ENCODE data around the gene AMN. TPM values are rescaled to one million over a fixed set of nuclear protein-coding genes. Genes with fewer than 3 reads are reported as not detected.
"Not testable (repeated sequence)": the region's sequence is repeated elsewhere in the genome, so short reads cannot be mapped to it uniquely, and the experiment has no call there.

Gene AMN
- total RNA-seq, 1 donor from 2014 or later: 0.06 TPM

DNA sequence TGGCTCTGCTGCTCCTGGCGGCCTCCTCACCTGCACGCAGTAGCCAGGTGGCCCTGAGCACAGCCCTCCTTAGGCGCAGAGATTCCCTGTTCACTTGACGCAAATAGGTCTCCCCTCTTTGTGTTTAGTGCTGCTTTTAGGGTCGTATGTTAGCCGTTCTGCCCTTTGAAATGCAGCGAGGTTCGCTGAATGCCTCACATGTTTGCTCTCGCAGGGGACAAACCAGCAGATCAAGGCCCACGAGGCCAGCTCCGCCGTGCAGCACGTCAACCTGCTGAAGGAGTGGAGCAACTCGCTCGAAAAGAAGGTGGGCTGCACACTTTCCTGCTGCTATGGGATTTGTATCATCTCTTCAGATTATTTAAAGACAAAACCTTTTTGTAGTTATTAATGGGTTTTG lies 31.4 kb upstream of the AMN start:
- DNase-seq (ENCODE audit: low read depth): no peak
- TF ChIP-seq, protein P1, sequence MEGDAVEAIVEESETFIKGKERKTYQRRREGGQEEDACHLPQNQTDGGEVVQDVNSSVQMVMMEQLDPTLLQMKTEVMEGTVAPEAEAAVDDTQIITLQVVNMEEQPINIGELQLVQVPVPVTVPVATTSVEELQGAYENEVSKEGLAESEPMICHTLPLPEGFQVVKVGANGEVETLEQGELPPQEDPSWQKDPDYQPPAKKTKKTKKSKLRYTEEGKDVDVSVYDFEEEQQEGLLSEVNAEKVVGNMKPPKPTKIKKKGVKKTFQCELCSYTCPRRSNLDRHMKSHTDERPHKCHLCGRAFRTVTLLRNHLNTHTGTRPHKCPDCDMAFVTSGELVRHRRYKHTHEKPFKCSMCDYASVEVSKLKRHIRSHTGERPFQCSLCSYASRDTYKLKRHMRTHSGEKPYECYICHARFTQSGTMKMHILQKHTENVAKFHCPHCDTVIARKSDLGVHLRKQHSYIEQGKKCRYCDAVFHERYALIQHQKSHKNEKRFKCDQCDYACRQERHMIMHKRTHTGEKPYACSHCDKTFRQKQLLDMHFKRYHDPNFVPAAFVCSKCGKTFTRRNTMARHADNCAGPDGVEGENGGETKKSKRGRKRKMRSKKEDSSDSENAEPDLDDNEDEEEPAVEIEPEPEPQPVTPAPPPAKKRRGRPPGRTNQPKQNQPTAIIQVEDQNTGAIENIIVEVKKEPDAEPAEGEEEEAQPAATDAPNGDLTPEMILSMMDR (conservative IDR thresholded peaks at IDR 0.05; ENCODE audit: low read depth, low read length): no peak
- no peak overlapping the region for H3K4me3 ChIP-seq (ENCODE audit: low read depth, low read length)

DNA sequence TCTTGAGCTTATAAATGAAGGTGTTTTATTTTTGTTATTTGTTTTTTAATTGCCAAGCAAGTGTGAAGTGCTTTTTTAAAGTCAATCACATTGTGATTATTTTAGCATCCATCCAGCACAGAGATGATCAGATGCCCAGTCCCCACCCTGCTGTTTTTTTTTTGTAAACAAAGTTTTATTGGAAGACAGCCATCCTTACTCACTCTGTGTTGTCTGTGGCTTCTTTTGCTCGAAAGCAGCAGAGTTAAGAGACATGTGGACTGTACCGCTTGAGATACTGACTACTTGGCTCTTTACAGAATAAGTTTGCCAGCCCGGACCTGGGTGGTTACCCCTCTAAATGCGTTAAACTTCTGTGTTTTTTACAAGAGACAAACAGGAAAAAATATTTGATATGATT lies 30.9 kb upstream of the AMN start:
- DNase-seq (ENCODE audit: low read depth): no peak
- no peak overlapping the region for H3K4me3 ChIP-seq (ENCODE audit: low read depth, low read length)
- TF ChIP-seq, protein P1 (conservative IDR thresholded peaks at IDR 0.05; ENCODE audit: low read depth, low read length): no peak

DNA sequence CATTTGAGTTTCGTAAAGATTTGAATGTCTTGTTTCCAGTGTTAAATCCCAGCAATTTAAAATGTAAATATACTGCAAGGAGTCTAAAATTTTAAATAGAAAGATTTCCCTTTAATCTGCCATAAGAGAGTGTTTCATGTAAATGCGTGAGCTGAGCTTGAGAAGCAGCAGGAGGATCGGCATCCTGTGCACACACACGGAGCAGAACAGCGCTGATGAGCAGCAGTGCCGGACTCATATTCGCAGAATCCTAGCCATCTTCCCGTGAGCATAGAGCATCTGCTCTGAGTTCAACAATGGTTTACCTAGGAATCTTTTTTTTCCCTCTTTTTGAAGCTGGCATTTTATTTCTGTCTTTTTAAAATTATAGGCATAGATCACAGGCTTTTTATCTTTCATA lies 29.8 kb upstream of the AMN start:
- H3K4me3 ChIP-seq (ENCODE audit: low read depth, low read length): no peak overlapping the region
- no peak for DNase-seq (ENCODE audit: low read depth)
- TF ChIP-seq, protein P1 (conservative IDR thresholded peaks at IDR 0.05; ENCODE audit: low read depth, low read length): no peak

DNA sequence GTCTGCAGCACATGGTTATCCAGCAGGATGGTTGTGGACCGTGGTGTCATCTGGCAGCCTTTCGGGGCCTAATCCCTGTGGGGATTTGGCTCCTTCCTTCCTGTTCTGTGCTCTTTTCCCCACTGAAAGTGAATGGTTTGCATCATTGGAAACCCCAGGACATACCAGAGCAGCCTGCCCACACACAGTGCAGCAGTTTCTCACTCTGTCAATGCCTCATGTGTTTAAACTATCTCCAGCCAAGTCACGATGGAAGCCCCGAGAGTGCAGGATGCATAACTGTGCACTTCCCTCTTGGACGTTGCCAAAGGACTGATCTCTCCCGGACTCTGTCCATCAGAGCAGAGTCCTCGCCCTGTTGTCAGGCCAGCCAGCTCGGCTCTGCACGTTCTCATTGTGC lies 29.0 kb upstream of the AMN start:
- no peak overlapping the region for H3K4me3 ChIP-seq (ENCODE audit: low read depth, low read length)
- no peak for DNase-seq (ENCODE audit: low read depth)
- TF ChIP-seq, protein P1 (conservative IDR thresholded peaks at IDR 0.05; ENCODE audit: low read depth, low read length): no peak

DNA sequence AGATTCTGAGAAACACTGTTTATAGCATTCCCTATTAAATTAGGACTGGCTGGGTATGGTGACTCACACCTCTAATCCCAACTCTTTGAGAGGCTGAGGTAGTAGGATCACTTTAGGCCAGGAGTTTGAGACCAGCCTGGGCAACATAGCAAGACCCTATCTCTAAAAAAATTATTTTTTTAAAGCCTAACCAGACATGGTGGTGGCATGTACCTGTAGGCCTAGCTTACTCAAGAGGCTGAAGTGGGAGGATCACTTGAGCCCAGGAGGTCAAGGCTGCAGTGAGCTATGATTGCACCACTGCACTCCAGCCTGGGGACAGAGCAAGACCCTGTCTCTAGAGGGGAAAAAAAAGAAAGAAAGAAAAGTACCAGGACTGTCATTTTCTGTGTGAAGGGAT lies 25.7 kb upstream of the AMN start:
- DNase-seq (ENCODE audit: low read depth); H3K4me3 ChIP-seq (ENCODE audit: low read depth, low read length): not testable (repeated sequence)

DNA sequence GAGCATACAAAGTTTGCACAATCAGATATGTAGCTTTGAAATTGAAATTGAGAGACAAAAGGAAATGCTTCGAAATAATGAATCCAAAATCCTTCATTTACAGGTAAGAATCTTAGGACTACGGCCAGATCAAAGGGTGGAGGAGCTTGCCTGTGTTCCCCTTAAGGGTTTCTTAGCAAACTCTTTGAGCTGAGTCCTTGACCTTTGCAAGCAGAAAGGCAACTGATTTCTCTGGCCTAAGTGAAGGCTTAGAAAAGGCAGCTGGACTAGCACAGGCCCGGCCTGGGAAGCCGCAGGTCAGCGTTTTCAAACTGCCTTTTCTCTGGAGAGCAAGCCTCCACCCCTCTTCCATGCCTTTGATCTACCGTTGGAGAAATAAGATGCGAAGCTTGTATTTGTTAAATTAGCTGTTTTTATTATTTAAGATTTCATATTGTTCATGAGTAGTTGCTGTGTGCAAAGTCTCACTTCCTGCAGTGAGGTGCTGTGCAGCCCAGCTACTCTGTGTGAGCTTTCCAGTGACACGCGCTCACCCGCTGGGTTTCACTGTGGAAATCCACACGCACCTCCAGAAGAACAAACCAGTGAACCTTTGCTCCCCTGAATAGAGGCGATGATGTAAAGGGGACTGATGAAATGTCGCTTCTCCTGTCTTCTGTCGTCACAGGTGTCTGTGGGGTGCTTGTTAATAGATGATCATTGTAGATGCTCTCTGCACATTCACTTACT lies 25.0 kb upstream of the AMN start:
- no peak overlapping the region for H3K4me3 ChIP-seq (ENCODE audit: low read depth, low read length)
- TF ChIP-seq, protein P1 (conservative IDR thresholded peaks at IDR 0.05; ENCODE audit: low read depth, low read length): no peak
- no peak for DNase-seq (ENCODE audit: low read depth)

DNA sequence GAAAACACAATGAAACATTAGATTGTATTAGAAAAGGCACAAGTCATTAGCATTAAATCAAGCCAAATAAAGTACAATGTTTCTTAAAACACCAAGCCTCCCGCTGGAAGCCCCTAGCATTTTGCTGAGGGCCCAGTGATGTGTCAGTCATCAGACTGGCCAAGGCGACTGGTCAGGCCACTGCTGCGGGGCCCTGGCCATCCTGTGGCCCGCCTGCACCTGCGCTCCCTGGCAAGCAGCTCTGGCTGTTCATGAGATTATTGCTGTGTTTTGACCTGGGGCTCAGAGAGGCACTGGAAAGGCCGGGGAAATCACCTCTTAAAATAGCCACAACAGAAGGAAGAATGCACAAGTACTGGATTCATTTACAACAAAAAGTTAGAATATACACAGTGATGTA lies 24.2 kb upstream of the AMN start:
- DNase-seq (ENCODE audit: low read depth): no peak

More for the DNA sequence above, 24.2 kb upstream of the AMN start:
- H3K4me3 ChIP-seq (ENCODE audit: low read depth, low read length): no peak overlapping the region
- TF ChIP-seq, protein P1 (conservative IDR thresholded peaks at IDR 0.05; ENCODE audit: low read depth, low read length): no peak

Data from epithelial cell of proximal tubule (primary cell).